B cell (primary cell): Measurements from ENCODE around the gene CYP2W1. TPM values are rescaled to one million over a fixed set of nuclear protein-coding genes. Genes with fewer than 3 reads are reported as not detected.

ENCODE experiments used
- polyA plus RNA-seq: library from polyadenylated mRNA; depleted of rRNA; stranded (reverse); fragments of >200 nt; gene quantifications from 2 replicates; pipeline ENCODE4 v1.2.3, GENCODE V29; 2012
- small RNA-seq: library from RNA; depleted of rRNA; stranded (forward); fragments of <200 nt; gene quantifications from one replicate; pipeline ENCODE3, GENCODE V24; 2012; ENCODE audit warnings: low replicate concordance, low read depth; ENCODE audit not compliant: insufficient read length
- total RNA-seq, 2 donors: library from RNA; stranded (reverse); fragments of 120-200 nt in 1 of 2; gene quantifications; 1 replicate in 1 of 2; 2 replicates in 1 of 2; pipeline versions ENCODE4 v1.2.3 to v1.2.4, GENCODE V29; 2013 to 2022

Gene CYP2W1
- total and polyA plus RNA-seq, 2 donors (not counting 1 experiment from before 2014, with no cell fraction given), result not detected

Small RNAs within 50 kb of the gene (small RNA-seq; reads per million reads assigned to genes)
- gene MIR339, result 18.0 reads per million, percentile 89 among the genes with 10 or more reads in this experiment

Other genes starting within 250 kb of the CYP2W1 start
- 187 and 198 TPM in 2 replicates for gene SUN1, start 150.7 kb upstream of the CYP2W1 start, total RNA-seq
- 254 and 366 TPM in 2 replicates for gene SUN1, start 150.7 kb upstream of the CYP2W1 start, polyA plus RNA-seq
- 62.8 and 65.5 TPM in 2 replicates for gene GET4, start 106.6 kb upstream of the CYP2W1 start, total RNA-seq
- 53.5 and 70.8 TPM in 2 replicates for gene GET4, start 106.6 kb upstream of the CYP2W1 start, polyA plus RNA-seq
- gene ADAP1, start 28.5 kb upstream of the CYP2W1 start, total RNA-seq, result 12.9 and 15.6 TPM in 2 replicates
- 9.1 and 10.8 TPM in 2 replicates for gene ADAP1, start 28.5 kb upstream of the CYP2W1 start, polyA plus RNA-seq
- 38.3 and 44.6 TPM in 2 replicates for gene COX19, start 7.6 kb upstream of the CYP2W1 start, total RNA-seq
- gene COX19, start 7.6 kb upstream of the CYP2W1 start, polyA plus RNA-seq, result 14.7 and 18.9 TPM in 2 replicates
- gene GPR146, start 61.4 kb downstream of the CYP2W1 start, total RNA-seq, result 44.6 and 45.4 TPM in 2 replicates
- 4.2 and 16.7 TPM in 2 replicates for gene GPR146, start 61.4 kb downstream of the CYP2W1 start, polyA plus RNA-seq
- gene GPER1, start 104.9 kb downstream of the CYP2W1 start, total RNA-seq, result 20.7 and 21.3 TPM in 2 replicates
- gene GPER1, start 104.9 kb downstream of the CYP2W1 start, polyA plus RNA-seq, result 2.7 and 3.2 TPM in 2 replicates
- gene ZFAND2A, start 177.0 kb downstream of the CYP2W1 start, total RNA-seq, result 26.7 and 27.3 TPM in 2 replicates
- 113 and 190 TPM in 2 replicates for gene ZFAND2A, start 177.0 kb downstream of the CYP2W1 start, polyA plus RNA-seq
- not detected in 2 replicates for gene UNCX, start 249.7 kb downstream of the CYP2W1 start, total RNA-seq
- not detected in 2 replicates for gene UNCX, start 249.7 kb downstream of the CYP2W1 start, polyA plus RNA-seq